Astrocyte of the hippocampus (primary cell): ENCODE data around the gene TEKTIP1.
"Not testable (repeated sequence)": the region's sequence is repeated elsewhere in the genome, so short reads cannot be mapped to it uniquely, and the experiment has no call there.

Experiments used
- DNase-seq: peaks from one replicate; pipeline ENCODE4 v3.0.0; 2011; ENCODE audit warnings: low read depth, low spot score

The TEKTIP1 gene

GRCh38 chr19:3523361-3524077 lies 15.5 kb upstream of the TEKTIP1 start:
- no peak for DNase-seq

GRCh38 chr19:3524078-3524842 lies 14.7 kb upstream of the TEKTIP1 start:
- DNase-seq, result no peak

- no peak for DNase-seq
These were observed 14.0 kb upstream of the TEKTIP1 start for GRCh38 chr19:3524904-3525451.

- DNase-seq, result no peak
These were observed 12.3 kb upstream of the TEKTIP1 start for GRCh38 chr19:3526507-3527237.

GRCh38 chr19:3527238-3527910 lies 11.6 kb upstream of the TEKTIP1 start:
- DNase-seq, result no peak

- DNase-seq, result no peak
These were observed 10.9 kb upstream of the TEKTIP1 start for GRCh38 chr19:3528080-3528479.

GRCh38 chr19:3528539-3529211 lies 10.3 kb upstream of the TEKTIP1 start:
- DNase-seq, result no peak

GRCh38 chr19:3529299-3529698 lies 9.7 kb upstream of the TEKTIP1 start:
- not testable (repeated sequence) for DNase-seq

- DNase-seq, result no peak
These were observed 8.6 kb upstream of the TEKTIP1 start for GRCh38 chr19:3530389-3530788.

- no peak for DNase-seq
These were observed 7.3 kb upstream of the TEKTIP1 start for GRCh38 chr19:3531716-3532115.

GRCh38 chr19:3532154-3532786 lies 6.7 kb upstream of the TEKTIP1 start:
- DNase-seq, result no peak

GRCh38 chr19:3533033-3533432 lies 5.9 kb upstream of the TEKTIP1 start:
- DNase-seq, result no peak

GRCh38 chr19:3533563-3534216 lies 5.3 kb upstream of the TEKTIP1 start:
- no peak for DNase-seq

- DNase-seq, result no peak
These were observed 4.4 kb upstream of the TEKTIP1 start for GRCh38 chr19:3534375-3535234.

- DNase-seq, result no peak
These were observed 3.8 kb upstream of the TEKTIP1 start for GRCh38 chr19:3535235-3535535.

- no peak for DNase-seq
These were observed 3.4 kb upstream of the TEKTIP1 start for GRCh38 chr19:3535563-3535965.

GRCh38 chr19:3535981-3536380 lies 3.0 kb upstream of the TEKTIP1 start:
- no peak for DNase-seq

- DNase-seq, result no peak
These were observed 2.4 kb upstream of the TEKTIP1 start for GRCh38 chr19:3536429-3537100.

- no peak for DNase-seq
These were observed 1.9 kb upstream of the TEKTIP1 start for GRCh38 chr19:3537101-3537437.
